H1 (cell line): ENCODE measurements around the gene NDUFB8. TPM values are rescaled to one million over a fixed set of nuclear protein-coding genes. Genes with fewer than 3 reads are reported as not detected.

Experiments
- polyA plus RNA-seq, 7 experiments: library from polyadenylated mRNA; depleted of rRNA in 3 of 7; stranded (reverse) in 5 of 7; unstranded in 2 of 7; fragments of >200 nt in 5 of 7; fragments of 200-250 nt in 2 of 7; gene quantifications; 1 replicate in 5 of 7; 2 replicates in 1 of 7; 4 replicates in 1 of 7; pipeline versions ENCODE4 v1.2.1 to v1.2.3, GENCODE V29; 2011 to 2013; ENCODE audit warnings: missing spikeins in 2 of 7, mixed read lengths in 2 of 7
- total RNA-seq: library from RNA; stranded (reverse); fragmentation: NEBNext Ultra II Directional; extraction: Animal tissue kit (Norgen Biotek cat#: 25700); gene quantifications from 2 replicates; pipeline ENCODE4 v1.2.1, GENCODE V29; 2021
- TF ChIP-seq, protein P1 (sequence below): IDR thresholded peaks from 2 replicates; pipeline ENCODE4 v1.6.1; 2011; ENCODE audit warnings: low read depth, mild to moderate bottlenecking, low read length; ENCODE audit not compliant: insufficient read depth

The NDUFB8 gene
- total and polyA plus RNA-seq, 2 of the 8 experiments (the other 6 are each of a cell fraction or from before 2014, with no cell fraction given), result 175 to 455 TPM

DNA sequence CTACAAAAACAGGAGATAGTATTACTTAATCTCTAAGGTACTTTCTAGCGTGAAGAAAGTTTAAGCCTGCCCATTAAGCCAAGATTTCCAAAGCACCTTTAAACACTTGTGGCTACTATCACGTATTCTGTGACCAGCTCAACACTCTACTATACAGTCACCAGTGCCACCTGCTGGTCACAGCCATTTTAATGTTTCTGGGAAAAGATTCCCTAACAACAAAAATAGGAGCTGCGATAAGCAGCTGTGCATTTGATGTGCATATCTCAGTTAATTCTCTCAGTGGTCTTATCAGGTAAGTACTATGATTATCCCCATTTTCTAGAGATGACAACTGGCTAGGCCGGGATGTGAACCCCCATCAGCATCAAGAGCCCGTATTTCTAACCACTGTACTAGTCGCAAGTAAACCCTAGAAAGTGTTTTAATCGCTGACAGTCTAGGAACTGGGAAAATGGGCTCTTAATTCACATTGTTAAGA, 10.9 kb downstream of the NDUFB8 start (continued):
- TF ChIP-seq, protein P1, sequence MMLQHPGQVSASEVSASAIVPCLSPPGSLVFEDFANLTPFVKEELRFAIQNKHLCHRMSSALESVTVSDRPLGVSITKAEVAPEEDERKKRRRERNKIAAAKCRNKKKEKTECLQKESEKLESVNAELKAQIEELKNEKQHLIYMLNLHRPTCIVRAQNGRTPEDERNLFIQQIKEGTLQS, result no peak
- TF ChIP-seq, all 59 proteins: peak for 2
